Measurements from ENCODE around the gene PLCL2.

DNA sequence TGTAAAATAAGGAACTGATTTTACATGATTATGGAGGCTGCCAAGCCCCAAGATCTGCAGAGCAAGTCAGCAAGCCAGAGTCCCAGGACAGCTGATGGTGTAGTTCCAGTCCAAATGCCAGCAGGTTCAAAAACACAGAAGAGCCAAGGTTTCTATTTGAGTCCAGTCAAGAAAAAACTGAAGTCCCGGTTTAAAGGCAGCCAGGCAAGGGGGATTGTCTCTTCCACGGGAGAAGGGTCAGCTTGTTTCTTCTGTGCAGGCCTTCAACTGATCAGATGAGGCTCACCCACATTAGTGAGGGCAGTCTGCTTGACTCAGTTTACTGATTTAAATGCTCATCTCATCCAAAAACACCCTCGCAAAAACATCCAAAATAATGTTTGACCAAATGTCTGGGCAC, 246.2 kb downstream of the PLCL2 start:
- TF ChIP-seq, protein P1, sequence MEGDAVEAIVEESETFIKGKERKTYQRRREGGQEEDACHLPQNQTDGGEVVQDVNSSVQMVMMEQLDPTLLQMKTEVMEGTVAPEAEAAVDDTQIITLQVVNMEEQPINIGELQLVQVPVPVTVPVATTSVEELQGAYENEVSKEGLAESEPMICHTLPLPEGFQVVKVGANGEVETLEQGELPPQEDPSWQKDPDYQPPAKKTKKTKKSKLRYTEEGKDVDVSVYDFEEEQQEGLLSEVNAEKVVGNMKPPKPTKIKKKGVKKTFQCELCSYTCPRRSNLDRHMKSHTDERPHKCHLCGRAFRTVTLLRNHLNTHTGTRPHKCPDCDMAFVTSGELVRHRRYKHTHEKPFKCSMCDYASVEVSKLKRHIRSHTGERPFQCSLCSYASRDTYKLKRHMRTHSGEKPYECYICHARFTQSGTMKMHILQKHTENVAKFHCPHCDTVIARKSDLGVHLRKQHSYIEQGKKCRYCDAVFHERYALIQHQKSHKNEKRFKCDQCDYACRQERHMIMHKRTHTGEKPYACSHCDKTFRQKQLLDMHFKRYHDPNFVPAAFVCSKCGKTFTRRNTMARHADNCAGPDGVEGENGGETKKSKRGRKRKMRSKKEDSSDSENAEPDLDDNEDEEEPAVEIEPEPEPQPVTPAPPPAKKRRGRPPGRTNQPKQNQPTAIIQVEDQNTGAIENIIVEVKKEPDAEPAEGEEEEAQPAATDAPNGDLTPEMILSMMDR (IDR thresholded peaks at IDR 0.05), result no peak
- TF ChIP-seq EZH2 (IDR thresholded peaks at IDR 0.05), result no peak
